ENCODE data around the gene FOLR3.
"Not testable (repeated sequence)": the region's sequence is repeated elsewhere in the genome, so short reads cannot be mapped to it uniquely, and the experiment has no call there.

FOLR3 gene

GRCh38 chr11:72144807-72145565 is 9.5 kb downstream of the FOLR3 start:
- peak overlapping the region; percentile 53 for H3K9ac ChIP-seq (ENCODE audit: low read depth, low read length)

GRCh38 chr11:72146625-72147024 is 11.1 kb downstream of the FOLR3 start:
- no peak overlapping the region for H3K4me3 ChIP-seq (ENCODE audit: low read length)
- peaks cover 21% of the 10 kb centered on the region for H3K4me1 ChIP-seq (ENCODE audit: control insufficient read depth, insufficient read depth, low read length)
- H3K9me3 ChIP-seq (replicated peaks; ENCODE audit: low read length), result no peaks in the 10 kb centered on the region
- no peaks in the 10 kb centered on the region for H3K27me3 ChIP-seq (ENCODE audit: control insufficient read depth, insufficient read depth, low read length)
- no peak overlapping the region for H3K9ac ChIP-seq (ENCODE audit: low read depth, low read length)
- no peaks in the 10 kb centered on the region for H3K36me3 ChIP-seq (ENCODE audit: insufficient read depth, low read length)
- H3K4me2 ChIP-seq (ENCODE audit: low read length), result no peak overlapping the region

More at GRCh38 chr11:72144807-72145565, 9.5 kb downstream of the FOLR3 start:
- no peaks in the 10 kb centered on the region for H3K9me3 ChIP-seq (replicated peaks; ENCODE audit: low read length)
- H3K27me3 ChIP-seq (ENCODE audit: control insufficient read depth, insufficient read depth, low read length), result no peaks in the 10 kb centered on the region
- no peaks in the 10 kb centered on the region for H3K36me3 ChIP-seq (ENCODE audit: insufficient read depth, low read length)
- H3K4me3 ChIP-seq (ENCODE audit: low read length), result no peak overlapping the region
- H3K4me2 ChIP-seq (ENCODE audit: low read length), result no peak overlapping the region
- peaks cover 36% of the 10 kb centered on the region for H3K4me1 ChIP-seq (ENCODE audit: control insufficient read depth, insufficient read depth, low read length)

GRCh38 chr11:72150882-72151281 is 15.4 kb downstream of the FOLR3 start:
- Histone ChIP-seq H3K9ac (ENCODE audit: low read depth, low read length) (no peak overlapping the region), H3K4me3 (ENCODE audit: low read length) (no peak overlapping the region), H3K4me2 (ENCODE audit: low read length) (no peak overlapping the region), H3K36me3 (ENCODE audit: insufficient read depth, low read length) (no peaks in the 10 kb centered on the region), H3K9me3 (replicated peaks; ENCODE audit: low read length) (no peaks in the 10 kb centered on the region), H3K27me3 (ENCODE audit: control insufficient read depth, insufficient read depth, low read length) (peaks cover 8% of the 10 kb centered on the region), H3K4me1 (ENCODE audit: control insufficient read depth, insufficient read depth, low read length) (no peaks in the 10 kb centered on the region)

GRCh38 chr11:72153874-72154273 is 18.3 kb downstream of the FOLR3 start:
- not testable (repeated sequence) for H3K4me1 ChIP-seq (ENCODE audit: control insufficient read depth, insufficient read depth, low read length); H3K4me2 ChIP-seq (ENCODE audit: low read length); H3K9me3 ChIP-seq (replicated peaks; ENCODE audit: low read length); H3K9ac ChIP-seq (ENCODE audit: low read depth, low read length); H3K36me3 ChIP-seq (ENCODE audit: insufficient read depth, low read length); H3K4me3 ChIP-seq (ENCODE audit: low read length)
- peaks cover 13% of the 10 kb centered on the region for H3K27me3 ChIP-seq (ENCODE audit: control insufficient read depth, insufficient read depth, low read length)

GRCh38 chr11:72154816-72155215 is 19.3 kb downstream of the FOLR3 start:
- H3K4me1 ChIP-seq (ENCODE audit: control insufficient read depth, insufficient read depth, low read length), result no peaks in the 10 kb centered on the region
- H3K4me2 ChIP-seq (ENCODE audit: low read length), result no peak overlapping the region
- no peak overlapping the region for H3K4me3 ChIP-seq (ENCODE audit: low read length)
- no peaks in the 10 kb centered on the region for H3K36me3 ChIP-seq (ENCODE audit: insufficient read depth, low read length)
- H3K9ac ChIP-seq (ENCODE audit: low read depth, low read length), result no peak overlapping the region
- H3K27me3 ChIP-seq (ENCODE audit: control insufficient read depth, insufficient read depth, low read length), result peaks cover 23% of the 10 kb centered on the region
- H3K9me3 ChIP-seq (replicated peaks; ENCODE audit: low read length), result no peaks in the 10 kb centered on the region

GRCh38 chr11:72155751-72156150 is 20.2 kb downstream of the FOLR3 start:
- Histone ChIP-seq H3K4me2 (ENCODE audit: low read length) (no peak overlapping the region), H3K9ac (ENCODE audit: low read depth, low read length) (no peak overlapping the region), H3K4me1 (ENCODE audit: control insufficient read depth, insufficient read depth, low read length) (no peaks in the 10 kb centered on the region), H3K27me3 (ENCODE audit: control insufficient read depth, insufficient read depth, low read length) (peaks cover 25% of the 10 kb centered on the region), H3K9me3 (replicated peaks; ENCODE audit: low read length) (no peaks in the 10 kb centered on the region), H3K4me3 (ENCODE audit: low read length) (no peak overlapping the region), H3K36me3 (ENCODE audit: insufficient read depth, low read length) (no peaks in the 10 kb centered on the region)

- no peaks in the 10 kb centered on the region for H3K4me1 ChIP-seq (ENCODE audit: control insufficient read depth, insufficient read depth, low read length)
- no peaks in the 10 kb centered on the region for H3K36me3 ChIP-seq (ENCODE audit: insufficient read depth, low read length)
- peaks cover 34% of the 10 kb centered on the region for H3K27me3 ChIP-seq (ENCODE audit: control insufficient read depth, insufficient read depth, low read length)
- no peak overlapping the region for H3K4me3 ChIP-seq (ENCODE audit: low read length)
- H3K9ac ChIP-seq (ENCODE audit: low read depth, low read length), result no peak overlapping the region
- H3K4me2 ChIP-seq (ENCODE audit: low read length), result no peak overlapping the region
- H3K9me3 ChIP-seq (replicated peaks; ENCODE audit: low read length), result no peaks in the 10 kb centered on the region
These were observed 21.6 kb downstream of the FOLR3 start for GRCh38 chr11:72157131-72157530.

GRCh38 chr11:72160319-72160718 is 24.8 kb downstream of the FOLR3 start:
- Histone ChIP-seq H3K27me3 (ENCODE audit: control insufficient read depth, insufficient read depth, low read length) (peaks cover 43% of the 10 kb centered on the region), H3K4me1 (ENCODE audit: control insufficient read depth, insufficient read depth, low read length) (no peaks in the 10 kb centered on the region), H3K9ac (ENCODE audit: low read depth, low read length) (no peak overlapping the region)

GRCh38 chr11:72162891-72163492 is 27.5 kb downstream of the FOLR3 start:
- Histone ChIP-seq H3K9me3 (replicated peaks; ENCODE audit: low read length) (no peaks in the 10 kb centered on the region), H3K36me3 (ENCODE audit: insufficient read depth, low read length) (no peaks in the 10 kb centered on the region), H3K4me2 (ENCODE audit: low read length) (no peak overlapping the region), H3K27me3 (ENCODE audit: control insufficient read depth, insufficient read depth, low read length) (peaks cover 51% of the 10 kb centered on the region), H3K4me1 (ENCODE audit: control insufficient read depth, insufficient read depth, low read length) (no peaks in the 10 kb centered on the region), H3K9ac (ENCODE audit: low read depth, low read length) (no peak overlapping the region), H3K4me3 (ENCODE audit: low read length) (no peak overlapping the region)

More at GRCh38 chr11:72160319-72160718, 24.8 kb downstream of the FOLR3 start:
- no peaks in the 10 kb centered on the region for H3K36me3 ChIP-seq (ENCODE audit: insufficient read depth, low read length)
- H3K9me3 ChIP-seq (replicated peaks; ENCODE audit: low read length), result no peaks in the 10 kb centered on the region
- H3K4me3 ChIP-seq (ENCODE audit: low read length), result no peak overlapping the region
- no peak overlapping the region for H3K4me2 ChIP-seq (ENCODE audit: low read length)

GRCh38 chr11:72164187-72164586 is 28.7 kb downstream of the FOLR3 start:
- H3K27me3 ChIP-seq (ENCODE audit: control insufficient read depth, insufficient read depth, low read length), result peaks cover 43% of the 10 kb centered on the region
- H3K4me3 ChIP-seq (ENCODE audit: low read length); H3K4me1 ChIP-seq (ENCODE audit: control insufficient read depth, insufficient read depth, low read length); H3K4me2 ChIP-seq (ENCODE audit: low read length); H3K36me3 ChIP-seq (ENCODE audit: insufficient read depth, low read length); H3K9ac ChIP-seq (ENCODE audit: low read depth, low read length); H3K9me3 ChIP-seq (replicated peaks; ENCODE audit: low read length): not testable (repeated sequence)

GRCh38 chr11:72169046-72169555 is 33.6 kb downstream of the FOLR3 start:
- H3K4me2 ChIP-seq (ENCODE audit: low read length); H3K4me3 ChIP-seq (ENCODE audit: low read length); H3K9me3 ChIP-seq (replicated peaks; ENCODE audit: low read length); H3K36me3 ChIP-seq (ENCODE audit: insufficient read depth, low read length); H3K4me1 ChIP-seq (ENCODE audit: control insufficient read depth, insufficient read depth, low read length); H3K9ac ChIP-seq (ENCODE audit: low read depth, low read length): not testable (repeated sequence)
- H3K27me3 ChIP-seq (ENCODE audit: control insufficient read depth, insufficient read depth, low read length), result peaks cover 18% of the 10 kb centered on the region

GRCh38 chr11:72169754-72170153 is 34.2 kb downstream of the FOLR3 start:
- H3K9ac ChIP-seq (ENCODE audit: low read depth, low read length); H3K4me1 ChIP-seq (ENCODE audit: control insufficient read depth, insufficient read depth, low read length); H3K4me3 ChIP-seq (ENCODE audit: low read length); H3K36me3 ChIP-seq (ENCODE audit: insufficient read depth, low read length); H3K9me3 ChIP-seq (replicated peaks; ENCODE audit: low read length); H3K4me2 ChIP-seq (ENCODE audit: low read length): not testable (repeated sequence)
- H3K27me3 ChIP-seq (ENCODE audit: control insufficient read depth, insufficient read depth, low read length), result peaks cover 18% of the 10 kb centered on the region

Measured in skeletal muscle satellite cell (primary cell).